HG02970 (cell line): ENCODE measurements around the gene TEX54.
"Not testable (repeated sequence)": the region's sequence is repeated elsewhere in the genome, so short reads cannot be mapped to it uniquely, and the experiment has no call there.

Experiments used
- ATAC-seq: cut with Tn5 transposase; IDR thresholded peaks from one replicate; pipeline ENCODE4 v1.9.1; 2021; ENCODE audit warnings: mild to moderate bottlenecking, moderate library complexity, moderate number of reproducible peaks; ENCODE audit not compliant: unreplicated experiment, low FRiP score

Gene TEX54

GRCh38 chr11:62855571-62856332, 23.1 kb upstream of the TEX54 start:
- ATAC-seq: peak; percentile 88

GRCh38 chr11:62854825-62855570, 22.4 kb upstream of the TEX54 start:
- no peak for ATAC-seq

DNA sequence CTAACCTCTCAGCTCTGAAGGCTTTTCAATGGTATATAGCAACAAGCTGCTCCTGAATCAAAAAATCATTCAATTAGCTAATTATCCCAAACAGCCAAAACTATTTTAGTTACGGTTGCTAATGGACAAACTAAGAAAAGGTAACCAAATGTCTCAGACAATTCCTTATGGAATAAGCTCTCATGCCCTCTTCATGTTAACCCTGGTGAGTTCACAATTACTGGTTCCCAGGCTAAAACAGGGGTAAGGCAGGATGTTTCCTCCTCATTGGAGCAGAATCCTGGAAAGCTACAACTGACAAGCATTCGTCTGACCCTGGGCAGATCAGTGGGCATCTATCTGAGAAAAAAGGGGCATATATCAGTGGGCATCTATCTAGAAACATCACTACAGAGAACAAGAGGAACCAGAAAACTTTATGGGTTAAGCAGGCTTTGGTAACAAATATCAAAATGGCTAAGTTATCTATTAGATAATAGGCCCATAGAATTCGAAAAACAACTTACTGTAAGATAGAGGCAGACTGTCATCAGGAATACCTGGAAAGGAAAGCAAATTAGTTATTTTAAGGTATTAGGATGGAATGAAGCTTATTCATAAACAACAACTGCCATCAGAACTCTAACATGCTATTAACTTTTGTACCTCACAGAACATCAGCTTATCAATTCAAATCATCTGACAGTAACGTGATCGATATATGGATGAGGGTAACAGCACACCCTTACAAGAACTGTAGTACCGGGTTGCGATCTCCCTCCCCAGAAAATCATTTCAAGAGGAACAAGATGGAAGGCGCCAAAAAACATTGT, 21.6 kb upstream of the TEX54 start:
- no peak for ATAC-seq

GRCh38 chr11:62853279-62853965, 20.8 kb upstream of the TEX54 start:
- ATAC-seq: no peak

DNA sequence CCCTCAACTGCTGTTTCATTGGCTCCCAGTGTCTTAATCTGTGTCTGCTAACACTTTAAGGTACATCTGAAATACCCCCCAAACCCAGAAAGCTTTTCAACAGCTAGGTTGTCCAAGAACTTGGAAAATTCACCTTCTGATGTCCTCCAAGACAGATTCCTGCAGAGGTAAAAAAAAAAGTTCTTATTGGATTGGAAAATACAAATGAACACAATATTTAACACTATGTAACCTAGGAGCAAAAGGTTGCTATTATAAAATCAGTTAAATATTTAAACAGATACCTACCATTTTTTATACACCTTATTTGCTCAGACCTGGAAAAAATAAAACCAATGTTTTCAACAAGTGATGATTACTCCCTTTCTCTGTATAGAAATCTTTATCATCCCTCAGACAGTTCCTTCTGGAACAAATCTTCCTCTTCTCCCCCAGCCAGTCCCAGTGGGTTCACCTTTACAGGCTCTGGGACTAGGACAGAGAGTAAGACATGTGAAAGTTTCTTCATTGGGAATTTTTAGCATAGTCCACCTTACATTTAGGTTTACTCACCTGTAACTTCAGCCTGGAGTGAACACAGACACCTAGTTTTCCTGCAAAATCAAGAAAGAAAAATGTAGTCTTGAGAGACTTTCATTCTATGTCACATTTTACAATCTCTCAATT, 20.0 kb upstream of the TEX54 start:
- ATAC-seq: no peak

DNA sequence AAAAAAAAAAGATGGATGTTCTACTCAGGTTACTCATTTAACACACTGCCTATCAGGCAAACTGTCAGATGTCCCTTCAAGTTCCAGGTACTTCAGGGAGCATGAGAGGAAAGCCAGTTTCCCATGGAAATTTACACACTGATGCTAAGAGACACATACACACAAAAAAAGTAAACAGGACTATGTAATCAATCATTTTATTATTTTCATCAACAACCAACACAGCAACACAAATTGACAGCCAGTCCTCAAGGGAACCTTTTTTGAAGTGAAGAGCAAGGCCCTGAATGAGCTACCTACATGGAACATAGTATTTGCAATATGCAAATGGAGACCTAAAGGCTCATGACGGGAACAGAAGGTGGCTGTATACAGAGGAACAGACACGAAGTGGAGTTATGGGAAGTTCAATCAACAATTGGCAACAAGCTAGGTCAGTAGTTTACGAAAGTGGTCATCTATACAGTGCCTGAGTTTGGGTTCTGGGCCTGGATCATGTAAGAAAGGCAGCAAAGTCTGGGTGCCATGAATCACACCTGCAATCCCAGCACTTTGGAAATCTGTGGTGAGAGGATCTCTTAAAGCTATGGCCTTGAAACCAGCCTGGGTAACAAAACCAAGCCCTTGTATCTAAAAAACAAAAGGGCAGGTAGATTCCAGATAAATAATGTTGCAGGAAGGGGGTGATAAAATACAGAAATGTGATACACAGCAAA, 19.3 kb upstream of the TEX54 start:
- ATAC-seq: no peak

DNA sequence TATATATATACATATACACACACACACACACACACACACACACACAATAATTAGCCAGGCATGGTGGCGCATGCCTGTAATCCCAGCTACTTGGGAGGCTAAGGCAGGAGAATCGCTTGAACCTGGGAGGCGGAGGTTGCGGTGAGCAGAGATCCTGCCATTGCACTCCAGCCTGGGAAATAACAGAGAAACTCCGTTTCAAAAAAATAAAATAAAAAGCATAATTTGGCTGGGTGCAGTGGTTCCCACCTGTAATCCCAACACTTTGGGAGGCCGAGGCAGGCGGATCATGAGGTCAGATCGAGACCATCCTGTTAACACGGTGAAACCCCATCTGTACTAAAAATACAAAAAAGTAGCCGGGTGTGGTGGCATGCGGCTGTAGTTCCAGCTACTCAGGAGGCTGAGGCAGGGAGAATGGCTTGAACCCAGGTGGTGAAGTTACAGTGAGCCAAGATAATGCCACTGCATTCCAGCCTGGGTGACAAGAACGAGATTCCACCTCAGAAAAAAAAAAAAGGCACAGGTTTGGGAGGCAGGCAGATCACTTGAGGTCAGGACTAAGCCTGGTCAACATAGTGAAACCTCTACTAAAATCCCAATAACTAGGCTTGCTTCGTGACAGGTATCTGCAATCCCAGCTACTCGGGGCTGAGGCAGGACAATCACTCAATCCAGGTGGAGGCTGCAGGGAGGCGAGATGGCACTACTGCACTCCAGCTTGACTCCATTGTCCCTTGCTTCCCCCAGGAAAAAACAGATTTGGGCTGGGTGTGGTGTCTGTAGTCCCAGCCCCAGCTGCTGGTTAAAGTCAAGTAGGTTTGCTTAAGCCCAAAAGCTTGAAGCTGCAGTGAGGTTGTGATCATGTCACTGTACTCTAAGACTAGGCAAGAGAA, 18.5 kb upstream of the TEX54 start:
- no peak for ATAC-seq

GRCh38 chr11:62847767-62848314, 15.2 kb upstream of the TEX54 start:
- no peak for ATAC-seq

- ATAC-seq: no peak
Measured at GRCh38 chr11:62846177-62846576, 13.5 kb upstream of the TEX54 start.

GRCh38 chr11:62844154-62844553, 11.5 kb upstream of the TEX54 start:
- ATAC-seq: no peak

- no peak for ATAC-seq
Measured at GRCh38 chr11:62843466-62843865, 10.8 kb upstream of the TEX54 start.

GRCh38 chr11:62842891-62843290, 10.2 kb upstream of the TEX54 start:
- ATAC-seq: not testable (repeated sequence)

- no peak for ATAC-seq
Measured at GRCh38 chr11:62842171-62842741, 9.6 kb upstream of the TEX54 start.

DNA sequence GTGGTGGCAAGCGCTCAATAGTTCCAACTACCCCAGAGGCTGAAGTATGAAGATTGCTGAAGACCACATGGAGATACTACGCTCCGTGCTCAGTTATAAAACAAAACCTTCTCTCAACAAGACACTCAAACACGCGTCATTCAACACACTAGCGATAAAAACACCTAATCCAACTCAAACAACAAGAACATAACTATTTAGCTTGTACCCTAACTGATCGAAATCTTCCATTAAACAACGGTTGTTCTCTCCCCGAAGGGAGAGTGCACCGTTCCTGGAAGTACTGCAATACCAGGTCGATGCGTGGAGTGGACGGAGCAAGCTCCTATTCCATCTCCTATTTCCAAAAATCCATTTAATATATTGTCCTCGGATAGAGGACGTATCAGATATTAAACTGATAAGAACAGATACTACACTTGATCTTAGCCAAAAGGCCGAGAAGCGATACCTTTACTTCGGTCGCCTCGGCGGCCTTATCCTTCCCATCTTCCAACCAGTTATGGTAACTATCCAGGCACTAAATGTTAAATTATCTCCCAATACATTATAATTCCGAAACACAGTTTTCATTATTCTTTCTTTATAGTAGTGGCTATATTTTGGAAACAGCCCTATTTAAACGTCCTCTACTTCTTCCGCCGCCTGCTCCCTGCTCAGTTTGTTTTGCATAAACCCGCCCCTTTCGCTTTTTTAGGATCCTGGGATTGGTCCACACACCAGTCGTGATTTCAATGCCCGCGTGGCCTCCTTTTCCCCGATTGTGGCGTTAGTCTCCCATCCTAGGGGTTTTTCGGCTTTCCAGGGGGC, 8.9 kb upstream of the TEX54 start:
- peak; percentile 50 for ATAC-seq

DNA sequence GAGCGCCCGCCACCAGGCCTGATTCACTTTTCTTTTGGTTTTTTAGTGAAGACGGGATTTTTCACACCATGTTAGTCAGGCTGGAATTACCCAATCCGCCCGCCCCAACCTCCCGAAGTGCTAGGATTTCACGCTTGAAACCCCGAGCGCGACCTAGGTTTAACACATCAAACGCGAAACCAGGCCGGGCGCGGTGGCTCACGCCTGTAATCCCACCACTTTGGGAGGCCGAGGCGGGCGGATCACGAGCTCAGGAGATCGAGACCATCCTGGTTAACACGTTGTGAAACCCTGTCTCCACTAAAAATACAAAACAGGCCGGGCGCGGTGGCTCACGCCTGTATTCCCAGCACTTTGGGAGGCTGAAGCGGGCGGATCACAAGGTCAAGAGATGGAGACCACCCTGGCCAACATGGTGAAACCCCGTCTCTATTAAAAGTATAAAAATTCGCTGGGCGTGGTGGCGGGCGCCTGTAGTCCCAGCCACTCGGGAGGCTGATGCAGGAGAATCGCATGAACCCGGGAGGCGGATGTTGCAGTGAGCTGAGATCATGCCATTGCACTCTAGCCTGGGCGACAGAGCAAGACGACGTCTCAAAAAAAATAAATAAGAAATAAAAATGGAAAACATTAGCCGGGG, 8.2 kb upstream of the TEX54 start:
- ATAC-seq: peak; percentile 16
